ENCODE results near the gene SLA2. TPM values are rescaled to one million over a fixed set of nuclear protein-coding genes. Genes with fewer than 3 reads are reported as not detected.
"Not testable (repeated sequence)": the region's sequence is repeated elsewhere in the genome, so short reads cannot be mapped to it uniquely, and the experiment has no call there.

The SLA2 gene
- total RNA-seq (39.4 TPM), polyA plus RNA-seq (10 to 100 TPM; 11.9 to 17.0 (median 14.7) TPM)

DNA sequence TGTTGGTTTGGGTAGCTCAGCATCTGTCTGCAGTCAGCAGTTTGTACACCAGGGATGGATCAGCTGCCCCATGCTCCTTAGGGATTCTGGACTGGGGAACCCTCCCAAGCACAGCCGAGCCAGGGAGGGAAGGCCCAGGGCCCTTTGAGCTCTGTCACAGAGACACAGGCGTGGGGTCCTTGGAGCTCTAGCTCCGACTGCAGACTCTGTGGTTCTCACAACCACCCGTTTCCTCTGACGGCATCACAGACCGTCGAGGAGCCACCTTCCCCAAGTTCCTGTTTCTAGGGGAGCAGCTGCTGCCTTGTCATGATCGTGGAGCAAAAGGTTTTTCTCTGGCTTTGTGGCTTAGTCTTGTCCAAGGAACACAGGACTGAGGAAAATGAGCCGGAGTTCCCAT, at the start of gene SLA2:
Gene SLA2, minus strand, starts transcription at position 199 of the 400 bp plus-strand sequence. CDS start 4,861 bp downstream, outside the sequence.
- peaks cover 57% of the 10 kb centered on the region for H3K4me1 ChIP-seq (ENCODE audit: control insufficient read depth, insufficient read depth, low read length, poor library complexity, severe bottlenecking)
- peak within 1 kb of the TSS; percentile 95 to 99 (median 97) for H3K4me3 Mint-ChIP-seq
- ATAC-seq (ENCODE audit: low read depth in 2 of 2), result peak; percentile 87 to 88

DNA sequence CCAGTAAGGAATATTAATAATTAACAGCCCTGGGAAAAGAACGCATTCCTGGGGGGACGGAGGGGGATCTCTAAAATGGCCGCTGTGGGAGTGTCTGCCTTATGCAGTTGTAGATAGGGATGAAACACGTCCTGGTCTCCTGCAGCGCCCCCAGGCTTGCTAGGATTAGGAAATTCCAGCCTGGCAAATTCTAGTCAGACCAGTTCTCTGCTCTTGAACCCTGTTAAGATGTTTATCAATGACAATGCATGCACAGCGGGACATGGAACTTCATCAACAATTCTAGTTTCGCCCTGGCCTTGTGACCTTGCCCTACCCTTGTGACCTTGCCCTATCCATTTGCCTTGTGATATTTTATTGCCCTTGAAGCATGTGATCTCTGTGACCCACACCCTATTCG, 49.5 kb upstream of the SLA2 start:
- H3K27ac ChIP-seq (ENCODE audit: insufficient read depth, low read length, poor library complexity, severe bottlenecking); H3K4me3 Mint-ChIP-seq; H3K4me1 Mint-ChIP-seq; H3K9me3 Mint-ChIP-seq; DNase-seq; H3K27me3 ChIP-seq (ENCODE audit: control insufficient read depth, insufficient read depth, low read length); ATAC-seq (ENCODE audit: low read depth in 2 of 2); H3K9me3 ChIP-seq (ENCODE audit: control insufficient read depth in 2 of 2, low read length in 2 of 2); H3K4me3 ChIP-seq (ENCODE audit: low read depth, low read length); H3K4me1 ChIP-seq (ENCODE audit: control insufficient read depth, insufficient read depth, low read length, poor library complexity, severe bottlenecking); H3K27me3 Mint-ChIP-seq; H3K36me3 ChIP-seq (ENCODE audit: control insufficient read depth, insufficient read depth, low read length); H3K27ac Mint-ChIP-seq: not testable (repeated sequence)
- H3K36me3 Mint-ChIP-seq, result peaks cover 14% of the 10 kb centered on the region

More for the DNA sequence above, at the start of gene SLA2:
- peak within 1 kb of the TSS; percentile 76 for H3K27ac ChIP-seq (ENCODE audit: insufficient read depth, low read length, poor library complexity, severe bottlenecking)
- H3K9me3 ChIP-seq (ENCODE audit: control insufficient read depth in 2 of 2, low read length in 2 of 2), result no peaks in the 10 kb centered on the region
- peaks cover 14 to 58% (median 38%) of the 10 kb centered on the region in 4 donors for H3K4me1 Mint-ChIP-seq
- peaks cover 4% of the 10 kb centered on the region for H3K27me3 Mint-ChIP-seq
- peak within 1 kb of the TSS; percentile 97 to 98 (median 98) for H3K27ac Mint-ChIP-seq
- no peaks in the 10 kb centered on the region for H3K27me3 ChIP-seq (ENCODE audit: control insufficient read depth, insufficient read depth, low read length)
- H3K36me3 Mint-ChIP-seq, result peaks cover 12% of the 10 kb centered on the region
- H3K4me3 ChIP-seq (ENCODE audit: low read depth, low read length), result peak within 1 kb of the TSS; percentile 96
- H3K9me3 Mint-ChIP-seq, result no peaks in the 10 kb centered on the region
- H3K36me3 ChIP-seq (ENCODE audit: control insufficient read depth, insufficient read depth, low read length), result peaks cover 13% of the 10 kb centered on the region
- peak; percentile 41 to 86 (median 64) for DNase-seq

DNA sequence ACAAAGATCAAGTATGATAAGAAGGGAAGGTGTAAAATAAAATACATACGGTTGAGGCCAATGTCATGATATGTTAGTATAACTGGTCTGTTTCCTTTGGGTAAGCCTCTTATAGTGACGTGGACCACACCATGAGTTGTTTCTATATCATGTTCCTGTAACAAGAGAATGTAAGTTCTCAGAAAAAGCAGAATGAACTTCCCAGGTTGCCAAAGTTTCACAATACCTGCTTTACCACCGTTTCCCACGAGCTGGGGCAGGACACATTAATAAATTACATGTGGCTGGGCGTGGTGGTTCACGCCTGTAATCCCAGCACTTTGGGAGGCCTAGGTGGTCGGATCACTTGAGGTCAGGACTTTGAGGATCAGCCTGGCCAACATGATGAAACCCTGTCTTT, 42.6 kb upstream of the SLA2 start:
- H3K4me1 ChIP-seq (ENCODE audit: control insufficient read depth, insufficient read depth, low read length, poor library complexity, severe bottlenecking), result no peaks in the 10 kb centered on the region
- DNase-seq (no peak), ATAC-seq (ENCODE audit: low read depth in 2 of 2) (no peak)
- H3K36me3 Mint-ChIP-seq, result peaks cover 17% of the 10 kb centered on the region
- no peaks in the 10 kb centered on the region for H3K4me1 Mint-ChIP-seq
- no peaks in the 10 kb centered on the region for H3K9me3 ChIP-seq (ENCODE audit: control insufficient read depth in 2 of 2, low read length in 2 of 2)
- H3K27ac ChIP-seq (ENCODE audit: insufficient read depth, low read length, poor library complexity, severe bottlenecking), result no peak overlapping the region
- peak overlapping the region in 1 of 3 donors; percentile 65 for H3K27ac Mint-ChIP-seq
- no peaks in the 10 kb centered on the region for H3K27me3 Mint-ChIP-seq
- no peaks in the 10 kb centered on the region for H3K9me3 Mint-ChIP-seq
- H3K36me3 ChIP-seq (ENCODE audit: control insufficient read depth, insufficient read depth, low read length), result peaks cover 19% of the 10 kb centered on the region
- H3K4me3 ChIP-seq (ENCODE audit: low read depth, low read length), result no peak overlapping the region
- no peak overlapping the region for H3K4me3 Mint-ChIP-seq
- H3K27me3 ChIP-seq (ENCODE audit: control insufficient read depth, insufficient read depth, low read length), result no peaks in the 10 kb centered on the region

DNA sequence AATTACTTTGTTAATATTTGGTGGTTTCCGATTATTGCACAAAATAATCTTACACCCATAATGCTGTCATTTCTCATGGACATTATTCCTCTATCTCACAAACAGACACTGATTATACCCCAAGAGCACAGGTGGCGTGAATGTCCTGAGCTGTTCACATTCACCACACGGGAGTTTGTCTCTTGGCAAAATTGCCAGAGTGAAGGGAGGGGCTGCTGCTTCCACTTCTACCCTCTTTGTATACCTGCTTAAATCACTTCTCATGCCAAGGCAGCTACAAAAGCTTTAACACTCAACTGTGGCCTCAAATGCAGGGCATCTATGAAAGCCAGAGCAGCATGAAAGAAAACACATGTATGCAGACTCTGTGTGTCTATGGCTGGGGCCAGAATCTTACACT, 41.9 kb upstream of the SLA2 start:
- Mint-ChIP-seq H3K27me3 (no peaks in the 10 kb centered on the region), H3K4me3 (no peak overlapping the region), H3K4me1 (no peaks in the 10 kb centered on the region), H3K27ac (peak overlapping the region in 1 of 3 donors; percentile 65), H3K36me3 (peaks cover 18% of the 10 kb centered on the region), H3K9me3 (no peaks in the 10 kb centered on the region)
- H3K4me1 ChIP-seq (ENCODE audit: control insufficient read depth, insufficient read depth, low read length, poor library complexity, severe bottlenecking), result no peaks in the 10 kb centered on the region
- no peaks in the 10 kb centered on the region for H3K9me3 ChIP-seq (ENCODE audit: control insufficient read depth in 2 of 2, low read length in 2 of 2)
- no peak overlapping the region for H3K4me3 ChIP-seq (ENCODE audit: low read depth, low read length)
- no peak for ATAC-seq (ENCODE audit: low read depth in 2 of 2)
- H3K27ac ChIP-seq (ENCODE audit: insufficient read depth, low read length, poor library complexity, severe bottlenecking), result no peak overlapping the region
- no peak for DNase-seq
- no peaks in the 10 kb centered on the region for H3K27me3 ChIP-seq (ENCODE audit: control insufficient read depth, insufficient read depth, low read length)
- peaks cover 19% of the 10 kb centered on the region for H3K36me3 ChIP-seq (ENCODE audit: control insufficient read depth, insufficient read depth, low read length)

GRCh38 chr20:36686944-36687343, 40.9 kb upstream of the SLA2 start:
- peaks cover 21% of the 10 kb centered on the region for H3K36me3 Mint-ChIP-seq
- Histone ChIP-seq H3K4me1 (ENCODE audit: control insufficient read depth, insufficient read depth, low read length, poor library complexity, severe bottlenecking) (no peaks in the 10 kb centered on the region), H3K4me3 (ENCODE audit: low read depth, low read length) (no peak overlapping the region), H3K27me3 (ENCODE audit: control insufficient read depth, insufficient read depth, low read length) (no peaks in the 10 kb centered on the region), H3K36me3 (ENCODE audit: control insufficient read depth, insufficient read depth, low read length) (peaks cover 26% of the 10 kb centered on the region), H3K27ac (ENCODE audit: insufficient read depth, low read length, poor library complexity, severe bottlenecking) (no peak overlapping the region), H3K9me3 (ENCODE audit: control insufficient read depth in 2 of 2, low read length in 2 of 2) (no peaks in the 10 kb centered on the region)
- H3K27me3 Mint-ChIP-seq, result no peaks in the 10 kb centered on the region
- no peak for DNase-seq
- peak overlapping the region in 2 of 3 donors; percentile 21 to 65 for H3K27ac Mint-ChIP-seq
- H3K4me3 Mint-ChIP-seq, result no peak overlapping the region
- no peaks in the 10 kb centered on the region for H3K9me3 Mint-ChIP-seq
- no peaks in the 10 kb centered on the region for H3K4me1 Mint-ChIP-seq
- ATAC-seq (ENCODE audit: low read depth in 2 of 2), result no peak

- H3K4me3 Mint-ChIP-seq, result no peak overlapping the region
- no peaks in the 10 kb centered on the region for H3K27me3 Mint-ChIP-seq
- Histone ChIP-seq H3K4me1 (ENCODE audit: control insufficient read depth, insufficient read depth, low read length, poor library complexity, severe bottlenecking) (no peaks in the 10 kb centered on the region), H3K27ac (ENCODE audit: insufficient read depth, low read length, poor library complexity, severe bottlenecking) (no peak overlapping the region), H3K27me3 (ENCODE audit: control insufficient read depth, insufficient read depth, low read length) (no peaks in the 10 kb centered on the region), H3K9me3 (ENCODE audit: control insufficient read depth in 2 of 2, low read length in 2 of 2) (no peaks in the 10 kb centered on the region), H3K4me3 (ENCODE audit: low read depth, low read length) (no peak overlapping the region), H3K36me3 (ENCODE audit: control insufficient read depth, insufficient read depth, low read length) (peaks cover 26% of the 10 kb centered on the region)
- peak overlapping the region in 1 of 3 donors; percentile 65 for H3K27ac Mint-ChIP-seq
- H3K36me3 Mint-ChIP-seq, result peaks cover 22% of the 10 kb centered on the region
- H3K4me1 Mint-ChIP-seq, result no peaks in the 10 kb centered on the region
- ATAC-seq (ENCODE audit: low read depth in 2 of 2), result no peak
- no peak for DNase-seq
- no peaks in the 10 kb centered on the region for H3K9me3 Mint-ChIP-seq
These were observed 40.5 kb upstream of the SLA2 start for GRCh38 chr20:36686504-36686903.

DNA sequence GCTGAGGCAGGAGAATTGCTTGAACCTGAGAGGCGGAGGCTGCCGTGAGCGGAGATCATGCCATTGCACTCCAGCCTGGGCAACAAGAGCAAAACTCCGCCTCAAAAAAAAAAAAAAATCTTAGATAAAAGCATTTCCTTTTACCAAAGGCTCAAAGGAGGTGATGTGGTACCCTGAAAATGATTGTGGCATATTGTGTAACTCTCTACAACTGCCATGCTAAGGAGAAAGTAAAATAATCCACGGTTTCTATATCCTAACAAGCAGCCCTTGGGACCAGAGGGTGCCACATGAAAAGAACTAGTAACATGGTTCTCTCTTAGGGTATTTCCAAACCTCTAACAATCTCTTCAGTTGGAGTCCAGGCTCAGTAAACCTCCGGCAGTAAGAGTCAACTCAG, 38.8 kb upstream of the SLA2 start:
- Mint-ChIP-seq H3K9me3 (no peaks in the 10 kb centered on the region), H3K4me3 (no peak overlapping the region), H3K27ac (no peak overlapping the region), H3K36me3 (peaks cover 25% of the 10 kb centered on the region), H3K27me3 (no peaks in the 10 kb centered on the region), H3K4me1 (no peaks in the 10 kb centered on the region)
- Histone ChIP-seq H3K27ac (ENCODE audit: insufficient read depth, low read length, poor library complexity, severe bottlenecking) (no peak overlapping the region), H3K27me3 (ENCODE audit: control insufficient read depth, insufficient read depth, low read length) (no peaks in the 10 kb centered on the region), H3K4me1 (ENCODE audit: control insufficient read depth, insufficient read depth, low read length, poor library complexity, severe bottlenecking) (no peaks in the 10 kb centered on the region), H3K4me3 (ENCODE audit: low read depth, low read length) (no peak overlapping the region), H3K9me3 (ENCODE audit: control insufficient read depth in 2 of 2, low read length in 2 of 2) (no peaks in the 10 kb centered on the region), H3K36me3 (ENCODE audit: control insufficient read depth, insufficient read depth, low read length) (peaks cover 32% of the 10 kb centered on the region)
- ATAC-seq (ENCODE audit: low read depth in 2 of 2) (no peak), DNase-seq (no peak)

DNA sequence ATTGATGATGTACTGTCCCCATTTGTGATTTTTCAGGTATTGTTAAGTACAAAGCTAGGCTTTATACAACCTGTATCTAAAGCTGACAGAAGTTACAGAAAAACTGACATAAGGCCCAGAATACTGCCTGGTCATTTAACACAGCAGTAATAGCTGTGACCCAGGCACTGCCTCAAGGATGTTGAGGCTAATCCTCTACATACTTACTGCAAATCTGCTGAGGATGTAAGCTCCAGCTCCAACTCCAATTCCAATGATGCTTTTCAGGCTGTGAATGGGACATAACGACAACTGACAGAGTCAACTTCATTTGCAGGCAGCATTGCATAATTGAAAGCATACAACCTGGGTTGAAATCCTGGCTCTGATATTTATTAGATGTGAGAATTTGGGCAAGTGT, 36.3 kb upstream of the SLA2 start:
- no peak overlapping the region for H3K4me3 ChIP-seq (ENCODE audit: low read depth, low read length)
- H3K4me3 Mint-ChIP-seq, result no peak overlapping the region
- H3K27me3 ChIP-seq (ENCODE audit: control insufficient read depth, insufficient read depth, low read length), result no peaks in the 10 kb centered on the region
- H3K36me3 Mint-ChIP-seq, result peaks cover 33% of the 10 kb centered on the region
- H3K9me3 ChIP-seq (ENCODE audit: control insufficient read depth in 2 of 2, low read length in 2 of 2), result no peaks in the 10 kb centered on the region
- H3K36me3 ChIP-seq (ENCODE audit: control insufficient read depth, insufficient read depth, low read length), result peaks cover 25% of the 10 kb centered on the region
- no peak overlapping the region for H3K27ac ChIP-seq (ENCODE audit: insufficient read depth, low read length, poor library complexity, severe bottlenecking)
- H3K27ac Mint-ChIP-seq, result peak overlapping the region in 1 of 3 donors; percentile 43
- H3K27me3 Mint-ChIP-seq, result no peaks in the 10 kb centered on the region
- ATAC-seq (ENCODE audit: low read depth in 2 of 2) (no peak), DNase-seq (no peak)
- H3K4me1 ChIP-seq (ENCODE audit: control insufficient read depth, insufficient read depth, low read length, poor library complexity, severe bottlenecking), result no peaks in the 10 kb centered on the region
- no peaks in the 10 kb centered on the region for H3K9me3 Mint-ChIP-seq
- no peaks in the 10 kb centered on the region for H3K4me1 Mint-ChIP-seq

Data from CD4-positive, CD25-positive, alpha-beta regulatory T cell (primary cell).